GM19438 (cell line): Measurements from ENCODE around the gene SORCS3.

Experiments
- ATAC-seq: cut with Tn5 transposase; IDR thresholded peaks from one replicate; pipeline ENCODE4 v1.9.1; 2021; ENCODE audit warnings: low read depth; ENCODE audit not compliant: unreplicated experiment

Gene SORCS3

GRCh38 chr10:105237685-105238084 lies 596.6 kb downstream of the SORCS3 start:
- ATAC-seq, result no peak

- ATAC-seq, result no peak
Measured at GRCh38 chr10:105239311-105240219, 598.5 kb downstream of the SORCS3 start.

- no peak for ATAC-seq
Measured at GRCh38 chr10:105241254-105241653, 600.2 kb downstream of the SORCS3 start.

GRCh38 chr10:105243381-105243780 lies 602.3 kb downstream of the SORCS3 start:
- no peak for ATAC-seq

- ATAC-seq, result no peak
Measured at GRCh38 chr10:105243825-105244224, 602.7 kb downstream of the SORCS3 start.

GRCh38 chr10:105247831-105248499 lies 606.9 kb downstream of the SORCS3 start:
- ATAC-seq, result no peak

GRCh38 chr10:105252911-105253310 lies 611.8 kb downstream of the SORCS3 start:
- no peak for ATAC-seq

- ATAC-seq, result no peak
Measured at GRCh38 chr10:105253515-105254212, 612.6 kb downstream of the SORCS3 start.

- no peak for ATAC-seq
Measured at GRCh38 chr10:105258036-105258673, 617.1 kb downstream of the SORCS3 start.

- no peak for ATAC-seq
Measured at GRCh38 chr10:105258674-105259065, 617.6 kb downstream of the SORCS3 start.

- ATAC-seq, result no peak
Measured at GRCh38 chr10:105259201-105259600, 618.1 kb downstream of the SORCS3 start.

GRCh38 chr10:105262666-105263065 lies 621.6 kb downstream of the SORCS3 start:
- no peak for ATAC-seq

- no peak for ATAC-seq
Measured at GRCh38 chr10:105266966-105267539, 626.0 kb downstream of the SORCS3 start.

- ATAC-seq, result no peak
Measured at GRCh38 chr10:105268961-105269360, 627.9 kb downstream of the SORCS3 start.

- no peak for ATAC-seq
Measured at GRCh38 chr10:105269689-105270088, 628.6 kb downstream of the SORCS3 start.

- ATAC-seq, result no peak
Measured at GRCh38 chr10:105274556-105275070, 633.5 kb downstream of the SORCS3 start.

- no peak for ATAC-seq
Measured at GRCh38 chr10:105278439-105278838, 637.3 kb downstream of the SORCS3 start.

- ATAC-seq, result no peak
Measured at GRCh38 chr10:105279101-105279500, 638.0 kb downstream of the SORCS3 start.

GRCh38 chr10:105280895-105281294 lies 639.8 kb downstream of the SORCS3 start:
- ATAC-seq, result no peak
